ENCODE data around the gene GGPS1. TPM values are rescaled to one million over a fixed set of nuclear protein-coding genes. Genes with fewer than 3 reads are reported as not detected.

The GGPS1 gene
- total RNA-seq, 1 donor from 2014 or later: 13.0 TPM

DNA sequence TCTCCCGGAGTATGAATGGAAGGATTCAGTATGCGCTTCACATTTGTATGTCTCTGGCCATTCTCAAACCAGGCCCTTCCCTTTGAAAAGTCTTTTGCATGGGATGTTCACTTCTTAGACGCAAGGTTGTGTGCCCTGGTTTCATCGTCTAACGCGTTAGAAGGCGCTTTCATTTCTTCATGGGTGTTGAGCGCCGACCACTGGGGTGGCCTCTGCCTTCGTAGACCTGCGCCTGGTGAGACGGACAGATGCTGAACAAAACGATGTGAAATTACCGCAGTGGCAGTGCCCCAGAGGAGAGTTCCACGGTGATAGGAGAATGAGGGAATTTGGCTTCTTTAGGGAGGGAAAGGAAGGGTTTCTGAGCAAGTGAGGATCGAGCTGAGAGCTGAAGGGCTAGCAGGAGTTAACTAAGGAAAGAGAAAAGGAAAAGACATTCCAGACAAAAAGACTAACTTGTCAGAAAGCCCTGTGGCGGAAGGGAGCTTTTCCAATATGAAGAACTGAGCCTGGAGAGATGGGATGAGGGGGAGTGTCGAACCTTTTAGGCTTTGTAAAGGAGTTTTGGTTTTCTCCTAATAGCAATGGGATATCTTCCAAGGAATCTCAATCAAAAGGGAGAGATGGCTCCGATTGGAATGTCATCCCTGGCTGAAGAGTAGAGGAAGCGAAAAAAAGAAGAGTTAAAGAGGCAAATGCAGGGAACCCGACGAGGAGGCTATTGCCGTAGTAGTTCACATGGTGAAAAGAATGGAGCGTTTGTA lies 951 bp downstream of the GGPS1 start:
- Histone ChIP-seq H3K9me3 (no peaks in the 10 kb centered on the region), H3K4me3 (peak overlapping the region; percentile 59 to 93), H3K27me3 (no peaks in the 10 kb centered on the region), H3K27ac (peak overlapping the region; percentile 91), H3K36me3 (no peaks in the 10 kb centered on the region), H3K4me1 (peaks cover 68% of the 10 kb centered on the region)
- intact Hi-C loops (cut with DNase I): no loop called here
- DNase-seq (ENCODE audit: extremely low spot score in 2 of 2): no peak
- no peak for TF ChIP-seq POLR2AphosphoS5 (IDR thresholded peaks at IDR 0.05; ENCODE audit: insufficient read depth in 1 of 2, low read depth in 1 of 2)

DNA sequence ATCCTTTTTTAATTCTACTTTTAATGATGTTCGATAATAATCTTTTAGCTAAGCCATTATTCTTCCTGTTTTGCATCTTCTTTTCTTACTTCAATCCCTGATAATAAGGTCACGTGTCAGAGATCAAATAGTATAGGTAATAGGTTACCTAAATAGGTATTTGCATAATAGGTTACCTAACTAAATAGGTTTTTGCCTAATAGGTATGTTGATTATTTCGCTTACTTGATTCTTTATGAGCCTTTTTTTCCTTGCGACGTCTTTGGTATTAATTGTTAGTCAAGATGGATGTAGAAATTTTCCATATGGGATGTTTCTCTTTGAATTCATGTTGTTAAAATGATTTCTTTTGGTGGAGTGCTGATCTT lies 2.5 kb downstream of the GGPS1 start:
- intact Hi-C loops (cut with DNase I): no loop called here
- peaks cover 0 to 8% of the 10 kb centered on the region in 2 donors for H3K36me3 ChIP-seq
- no peak for TF ChIP-seq POLR2AphosphoS5 (IDR thresholded peaks at IDR 0.05; ENCODE audit: insufficient read depth in 1 of 2, low read depth in 1 of 2)
- TF ChIP-seq, protein P1, sequence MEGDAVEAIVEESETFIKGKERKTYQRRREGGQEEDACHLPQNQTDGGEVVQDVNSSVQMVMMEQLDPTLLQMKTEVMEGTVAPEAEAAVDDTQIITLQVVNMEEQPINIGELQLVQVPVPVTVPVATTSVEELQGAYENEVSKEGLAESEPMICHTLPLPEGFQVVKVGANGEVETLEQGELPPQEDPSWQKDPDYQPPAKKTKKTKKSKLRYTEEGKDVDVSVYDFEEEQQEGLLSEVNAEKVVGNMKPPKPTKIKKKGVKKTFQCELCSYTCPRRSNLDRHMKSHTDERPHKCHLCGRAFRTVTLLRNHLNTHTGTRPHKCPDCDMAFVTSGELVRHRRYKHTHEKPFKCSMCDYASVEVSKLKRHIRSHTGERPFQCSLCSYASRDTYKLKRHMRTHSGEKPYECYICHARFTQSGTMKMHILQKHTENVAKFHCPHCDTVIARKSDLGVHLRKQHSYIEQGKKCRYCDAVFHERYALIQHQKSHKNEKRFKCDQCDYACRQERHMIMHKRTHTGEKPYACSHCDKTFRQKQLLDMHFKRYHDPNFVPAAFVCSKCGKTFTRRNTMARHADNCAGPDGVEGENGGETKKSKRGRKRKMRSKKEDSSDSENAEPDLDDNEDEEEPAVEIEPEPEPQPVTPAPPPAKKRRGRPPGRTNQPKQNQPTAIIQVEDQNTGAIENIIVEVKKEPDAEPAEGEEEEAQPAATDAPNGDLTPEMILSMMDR (IDR thresholded peaks at IDR 0.05): no peak
- TF ChIP-seq POLR2A (IDR thresholded peaks at IDR 0.05): no peak
- H3K27me3 ChIP-seq: no peaks in the 10 kb centered on the region
- no peak overlapping the region for H3K27ac ChIP-seq
- no peak for DNase-seq (ENCODE audit: extremely low spot score in 2 of 2)
- H3K4me1 ChIP-seq: peaks cover 52% of the 10 kb centered on the region
- H3K4me3 ChIP-seq: no peak overlapping the region
- no peaks in the 10 kb centered on the region for H3K9me3 ChIP-seq

DNA sequence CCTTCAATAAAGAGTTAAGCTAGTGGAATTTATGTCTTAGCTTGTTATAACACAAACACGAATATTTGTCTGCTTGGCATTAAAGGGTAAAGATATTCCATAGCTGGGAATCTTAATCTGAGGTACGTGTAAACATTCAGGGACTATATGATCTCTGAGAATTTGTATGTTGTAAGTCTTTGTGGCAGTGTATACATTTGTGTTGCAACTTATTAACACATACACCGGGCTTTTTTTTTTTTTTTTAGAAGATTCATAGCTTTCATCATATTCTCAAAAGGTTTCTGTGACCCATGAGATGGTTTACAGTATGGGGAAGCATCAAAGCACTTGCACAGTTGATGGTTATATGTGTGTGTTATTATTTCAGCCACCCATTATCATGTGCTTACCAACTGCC lies 3.0 kb downstream of the GGPS1 start:
- no peak overlapping the region for H3K27ac ChIP-seq
- peaks cover 47% of the 10 kb centered on the region for H3K4me1 ChIP-seq
- H3K9me3 ChIP-seq: no peaks in the 10 kb centered on the region
- H3K36me3 ChIP-seq: peaks cover 0 to 11% of the 10 kb centered on the region in 2 donors
- no peaks in the 10 kb centered on the region for H3K27me3 ChIP-seq
- no peak overlapping the region for H3K4me3 ChIP-seq
- intact Hi-C loops (cut with DNase I): no loop called here
- no peak for DNase-seq (ENCODE audit: extremely low spot score in 2 of 2)
- TF ChIP-seq POLR2AphosphoS5 (IDR thresholded peaks at IDR 0.05; ENCODE audit: insufficient read depth in 1 of 2, low read depth in 1 of 2) (no peak), POLR2A (IDR thresholded peaks at IDR 0.05) (no peak)
- TF ChIP-seq, protein P1 (IDR thresholded peaks at IDR 0.05): no peak

DNA sequence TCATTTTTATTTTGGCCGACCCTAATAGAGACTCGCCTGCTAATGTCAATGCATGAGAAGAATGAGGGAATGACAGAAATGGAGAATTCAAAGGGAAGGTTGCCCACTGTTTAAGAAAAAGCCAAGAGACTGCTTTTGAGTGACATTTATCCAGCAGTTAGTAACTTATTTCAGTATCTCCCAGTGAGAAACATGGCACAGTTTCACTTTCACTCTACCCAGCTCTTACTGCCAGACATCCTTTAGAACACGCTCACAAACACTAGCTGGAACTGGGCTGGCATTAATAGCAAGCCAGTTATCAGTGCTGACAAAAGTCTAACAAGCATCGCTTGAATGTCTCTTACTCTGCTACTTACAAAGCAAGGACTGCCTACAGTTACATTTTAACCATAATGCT lies 8.5 kb downstream of the GGPS1 start:
- TF ChIP-seq, protein P1 (IDR thresholded peaks at IDR 0.05): no peak
- no peak for TF ChIP-seq POLR2A (IDR thresholded peaks at IDR 0.05)
- no peak for TF ChIP-seq POLR2AphosphoS5 (IDR thresholded peaks at IDR 0.05; ENCODE audit: insufficient read depth in 1 of 2, low read depth in 1 of 2)
- Histone ChIP-seq H3K4me1 (peaks cover 16% of the 10 kb centered on the region), H3K27me3 (no peaks in the 10 kb centered on the region), H3K9me3 (no peaks in the 10 kb centered on the region), H3K27ac (no peak overlapping the region), H3K4me3 (no peak overlapping the region), H3K36me3 (peaks cover 0 to 37% of the 10 kb centered on the region in 2 donors)
- intact Hi-C loops (cut with DNase I): no loop called here
- no peak for DNase-seq (ENCODE audit: extremely low spot score in 2 of 2)

DNA sequence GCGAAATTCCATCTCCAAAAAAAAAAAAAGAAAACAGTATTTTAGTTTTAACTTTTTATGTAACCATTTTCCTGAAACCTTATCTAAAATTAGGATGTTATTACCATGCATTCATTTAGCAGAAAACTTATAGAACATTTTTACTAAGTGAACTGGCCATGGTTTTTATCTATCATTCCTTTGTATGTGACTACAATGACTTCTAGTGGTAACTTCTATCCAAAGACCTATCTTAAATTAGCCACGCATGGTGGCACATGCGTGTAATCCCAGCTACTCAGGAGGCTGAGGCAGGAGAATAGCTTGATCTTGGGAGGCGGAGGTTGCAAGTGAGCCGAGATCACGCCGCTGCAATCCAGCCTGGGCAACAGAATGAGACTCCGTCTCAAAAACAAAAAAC lies 11.4 kb downstream of the GGPS1 start:
- intact Hi-C loops (cut with DNase I): no loop called here
- H3K36me3 ChIP-seq: peaks cover 0 to 53% of the 10 kb centered on the region in 2 donors
- no peaks in the 10 kb centered on the region for H3K4me1 ChIP-seq
- DNase-seq (ENCODE audit: extremely low spot score in 2 of 2): no peak
- H3K4me3 ChIP-seq: no peak overlapping the region
- no peak for TF ChIP-seq POLR2AphosphoS5 (IDR thresholded peaks at IDR 0.05; ENCODE audit: insufficient read depth in 1 of 2, low read depth in 1 of 2)
- TF ChIP-seq, protein P1 (IDR thresholded peaks at IDR 0.05): no peak
- TF ChIP-seq POLR2A (IDR thresholded peaks at IDR 0.05): no peak
- H3K27me3 ChIP-seq: no peaks in the 10 kb centered on the region
- no peak overlapping the region for H3K27ac ChIP-seq
- no peaks in the 10 kb centered on the region for H3K9me3 ChIP-seq

Measured in vagina (tissue), 2 donors.